ENCODE measurements around the gene MTUS2. TPM values are rescaled to one million over a fixed set of nuclear protein-coding genes. Genes with fewer than 3 reads are reported as not detected.

MTUS2 gene
- total and polyA plus RNA-seq, 2 experiments from 2014 or later, result 3.0 to 4.3 TPM

DNA sequence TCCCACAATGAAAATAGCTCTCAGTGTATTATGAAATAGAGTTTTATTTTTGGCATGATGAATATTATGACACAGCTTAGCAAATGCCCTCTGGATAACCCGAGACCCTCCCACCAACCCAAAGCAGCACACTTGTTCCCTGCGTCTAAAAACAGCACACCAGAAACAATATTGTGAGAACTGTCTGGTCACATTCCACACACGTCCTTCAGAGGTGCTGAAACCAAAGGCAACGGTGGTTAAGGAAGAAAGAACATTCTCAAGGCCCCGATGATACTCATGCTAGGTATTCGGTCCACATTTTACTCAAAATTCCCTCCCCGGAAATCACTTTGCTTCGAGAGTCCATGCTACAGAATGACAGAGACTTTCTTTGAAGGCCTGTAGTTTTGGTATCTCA is 618.6 kb downstream of the MTUS2 start:
- H3K4me1 ChIP-seq (ENCODE audit: insufficient read depth), result peaks cover 11% of the 10 kb centered on the region
- H2AFZ ChIP-seq, result no peak overlapping the region
- no peaks in the 10 kb centered on the region for H4K20me1 ChIP-seq (ENCODE audit: insufficient read depth, poor library complexity, severe bottlenecking)
- H3K36me3 ChIP-seq (replicated peaks; ENCODE audit: insufficient read depth, low read depth), result no peaks in the 10 kb centered on the region
- H3K27me3 ChIP-seq, result no peaks in the 10 kb centered on the region
- no peaks in the 10 kb centered on the region for H3K9me3 ChIP-seq (ENCODE audit: low read depth)
- 60% methylated on average over 8 of the region's 8 CpGs for WGBS (ENCODE audit: low lambda C conversion rate, missing lambda C conversion rate)
- no peaks in the 10 kb centered on the region for H3K9me2 ChIP-seq (replicated peaks; ENCODE audit: insufficient read depth)
- no peak for DNase-seq (ENCODE audit: low spot score)
- H3K79me2 ChIP-seq, result no peaks in the 10 kb centered on the region
- H3K4me3 ChIP-seq, result no peak overlapping the region
- peak overlapping the region; percentile 41 for H3K27ac ChIP-seq
- TF ChIP-seq EZH2phosphoT487 (IDR thresholded peaks at IDR 0.05; ENCODE audit: low read depth, severe bottlenecking, unreplicated experiment) (no peak), EZH2 (IDR thresholded peaks at IDR 0.05; ENCODE audit: borderline replicate concordance) (no peak)
- TF ChIP-seq, protein P1, sequence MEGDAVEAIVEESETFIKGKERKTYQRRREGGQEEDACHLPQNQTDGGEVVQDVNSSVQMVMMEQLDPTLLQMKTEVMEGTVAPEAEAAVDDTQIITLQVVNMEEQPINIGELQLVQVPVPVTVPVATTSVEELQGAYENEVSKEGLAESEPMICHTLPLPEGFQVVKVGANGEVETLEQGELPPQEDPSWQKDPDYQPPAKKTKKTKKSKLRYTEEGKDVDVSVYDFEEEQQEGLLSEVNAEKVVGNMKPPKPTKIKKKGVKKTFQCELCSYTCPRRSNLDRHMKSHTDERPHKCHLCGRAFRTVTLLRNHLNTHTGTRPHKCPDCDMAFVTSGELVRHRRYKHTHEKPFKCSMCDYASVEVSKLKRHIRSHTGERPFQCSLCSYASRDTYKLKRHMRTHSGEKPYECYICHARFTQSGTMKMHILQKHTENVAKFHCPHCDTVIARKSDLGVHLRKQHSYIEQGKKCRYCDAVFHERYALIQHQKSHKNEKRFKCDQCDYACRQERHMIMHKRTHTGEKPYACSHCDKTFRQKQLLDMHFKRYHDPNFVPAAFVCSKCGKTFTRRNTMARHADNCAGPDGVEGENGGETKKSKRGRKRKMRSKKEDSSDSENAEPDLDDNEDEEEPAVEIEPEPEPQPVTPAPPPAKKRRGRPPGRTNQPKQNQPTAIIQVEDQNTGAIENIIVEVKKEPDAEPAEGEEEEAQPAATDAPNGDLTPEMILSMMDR (IDR thresholded peaks at IDR 0.05; ENCODE audit: poor library complexity), result no peak
- H3K4me2 ChIP-seq, result no peak overlapping the region

GRCh38 chr13:29439601-29440388 is 619.7 kb downstream of the MTUS2 start:
- H3K9me2 ChIP-seq (replicated peaks; ENCODE audit: insufficient read depth), result no peaks in the 10 kb centered on the region
- DNase-seq (ENCODE audit: low spot score), result no peak
- TF ChIP-seq, protein P1 (IDR thresholded peaks at IDR 0.05; ENCODE audit: poor library complexity), result no peak
- TF ChIP-seq EZH2 (IDR thresholded peaks at IDR 0.05; ENCODE audit: borderline replicate concordance) (no peak), EZH2phosphoT487 (IDR thresholded peaks at IDR 0.05; ENCODE audit: low read depth, severe bottlenecking, unreplicated experiment) (no peak)
- no peak overlapping the region for H2AFZ ChIP-seq
- no peak overlapping the region for H3K4me2 ChIP-seq
- peaks cover 11% of the 10 kb centered on the region for H3K4me1 ChIP-seq (ENCODE audit: insufficient read depth)
- H4K20me1 ChIP-seq (ENCODE audit: insufficient read depth, poor library complexity, severe bottlenecking), result no peaks in the 10 kb centered on the region
- no peak overlapping the region for H3K4me3 ChIP-seq
- WGBS (ENCODE audit: low lambda C conversion rate, missing lambda C conversion rate), result 79% methylated on average over 10 of the region's 10 CpGs
- H3K27me3 ChIP-seq, result no peaks in the 10 kb centered on the region
- no peaks in the 10 kb centered on the region for H3K9me3 ChIP-seq (ENCODE audit: low read depth)
- H3K36me3 ChIP-seq (replicated peaks; ENCODE audit: insufficient read depth, low read depth), result no peaks in the 10 kb centered on the region
- H3K27ac ChIP-seq, result no peak overlapping the region
- H3K79me2 ChIP-seq, result no peaks in the 10 kb centered on the region

GRCh38 chr13:29441306-29441705 is 621.2 kb downstream of the MTUS2 start:
- Histone ChIP-seq H3K27me3 (no peaks in the 10 kb centered on the region), H3K36me3 (replicated peaks; ENCODE audit: insufficient read depth, low read depth) (no peaks in the 10 kb centered on the region), H3K27ac (no peak overlapping the region), H4K20me1 (ENCODE audit: insufficient read depth, poor library complexity, severe bottlenecking) (no peaks in the 10 kb centered on the region), H3K4me1 (ENCODE audit: insufficient read depth) (peaks cover under 1% of the 10 kb centered on the region), H3K9me3 (ENCODE audit: low read depth) (no peaks in the 10 kb centered on the region), H3K4me2 (no peak overlapping the region), H2AFZ (no peak overlapping the region), H3K4me3 (no peak overlapping the region), H3K9me2 (replicated peaks; ENCODE audit: insufficient read depth) (no peaks in the 10 kb centered on the region), H3K79me2 (no peaks in the 10 kb centered on the region)
- DNase-seq (ENCODE audit: low spot score), result no peak
- TF ChIP-seq, protein P1 (IDR thresholded peaks at IDR 0.05; ENCODE audit: poor library complexity), result no peak
- TF ChIP-seq EZH2phosphoT487 (IDR thresholded peaks at IDR 0.05; ENCODE audit: low read depth, severe bottlenecking, unreplicated experiment) (no peak), EZH2 (IDR thresholded peaks at IDR 0.05; ENCODE audit: borderline replicate concordance) (no peak)
- 73% methylated on average over 5 of the region's 5 CpGs for WGBS (ENCODE audit: low lambda C conversion rate, missing lambda C conversion rate)

Data from hepatocyte (in vitro differentiated cells).